K562 (cell line): Measurements from ENCODE around the gene PIP5K1B.

Experiments
- ADNP ChIP-seq: fragments of 200-800 bp; sonication (Bioruptor generic); IDR thresholded peaks from 2 replicates; pipeline ENCODE4 v1.6.1; 2016; ENCODE audit warnings: missing genetic modification characterization, missing compliant biosample characterization
- CTCF ChIP-seq, 3 experiments: IDR thresholded peaks in 2 of 3; conservative IDR thresholded peaks in 1 of 3; 2 replicates each; pipeline ENCODE4 v1.5.1; 2011 to 2012; ENCODE audit warnings: low read length in 3 of 3, mild to moderate bottlenecking in 3 of 3, control low read depth in 2 of 3, improper control_type of control experiment in 1 of 3, inconsistent platforms in 1 of 3, low read depth in 1 of 3, mixed read lengths in 1 of 3, moderate library complexity in 1 of 3; ENCODE audit not compliant: insufficient read depth in 2 of 3
- E2F6 ChIP-seq, 2 experiments: IDR thresholded peaks; 2 replicates each; pipeline ENCODE4 v1.6.1; 2011; ENCODE audit warnings: borderline replicate concordance in 1 of 2, control low read depth in 1 of 2, low read depth in 1 of 2, low read length in 1 of 2, mild to moderate bottlenecking in 1 of 2, mixed read lengths in 1 of 2, moderate library complexity in 1 of 2; ENCODE audit not compliant: insufficient read depth in 1 of 2, insufficient read length in 1 of 2, poor library complexity in 1 of 2, severe bottlenecking in 1 of 2; ENCODE audit errors: extremely low read depth in 1 of 2
- HCFC1 ChIP-seq: IDR thresholded peaks from 2 replicates; pipeline ENCODE4 v1.6.1; 2012; ENCODE audit warnings: low read depth, low read length, improper control_type of control experiment
- KLF10 ChIP-seq: fragments of 250-450 bp; sonication (Bioruptor Pico); IDR thresholded peaks from 2 replicates; pipeline ENCODE4 v1.6.1; 2021; ENCODE audit warnings: matching md5 sums
- MITF ChIP-seq: IDR thresholded peaks from 2 replicates; pipeline ENCODE4 v1.6.1; 2014; ENCODE audit warnings: antibody characterized with exemption
- NFIC ChIP-seq: fragments of 450-650 bp; IDR thresholded peaks from 2 replicates; pipeline ENCODE4 v1.6.1; 2017; ENCODE audit warnings: mild to moderate bottlenecking, inconsistent platforms
- SMAD1 ChIP-seq: fragments of 150-350 bp; IDR thresholded peaks from 2 replicates; pipeline ENCODE4 v1.6.1; 2014; ENCODE audit warnings: low read length, low read depth; ENCODE audit not compliant: partially characterized antibody
- ZSCAN29 ChIP-seq: fragments of 450-650 bp; IDR thresholded peaks from 2 replicates; pipeline ENCODE4 v1.6.1; 2017

- TF ChIP-seq CTCF (IDR thresholded peaks at IDR 0.05 in 2 of 3, conservative IDR thresholded peaks at IDR 0.05 in 1 of 3; ENCODE audit: insufficient read depth in 2 of 3, low read depth in 1 of 3, low read length in 3 of 3): 0 out of 6 replicates have a peak, but pooled peaks of 1 of the 3 experiments have one; percentile 6
- TF ChIP-seq KLF10: no peak
- no peak for TF ChIP-seq MITF
- TF ChIP-seq HCFC1: no peak
- no peak for TF ChIP-seq E2F6 (IDR thresholded peaks at IDR 0.05; ENCODE audit: borderline replicate concordance in 1 of 2, extremely low read depth in 1 of 2, insufficient read depth in 1 of 2, insufficient read length in 1 of 2, low read depth in 1 of 2, low read length in 1 of 2, poor library complexity in 1 of 2, severe bottlenecking in 1 of 2)
- TF ChIP-seq ZSCAN29: no peak
- TF ChIP-seq SMAD1: no peak
- TF ChIP-seq NFIC: no peak
- TF ChIP-seq ADNP (tag): 0 out of 2 replicates have a peak, but pooled peaks have one; percentile 33
Observed at GRCh38 chr9:68749579-68750159, 44.6 kb downstream of the PIP5K1B start.
